GM15510 (cell line): ENCODE results near the gene TULP3.

Experiments
- POLR2A ChIP-seq: IDR thresholded peaks from 3 replicates; pipeline ENCODE4 v1.6.1; 2011; ENCODE audit warnings: borderline replicate concordance; ENCODE audit not compliant: insufficient read length; ENCODE audit errors: extremely low read depth

The TULP3 gene

DNA sequence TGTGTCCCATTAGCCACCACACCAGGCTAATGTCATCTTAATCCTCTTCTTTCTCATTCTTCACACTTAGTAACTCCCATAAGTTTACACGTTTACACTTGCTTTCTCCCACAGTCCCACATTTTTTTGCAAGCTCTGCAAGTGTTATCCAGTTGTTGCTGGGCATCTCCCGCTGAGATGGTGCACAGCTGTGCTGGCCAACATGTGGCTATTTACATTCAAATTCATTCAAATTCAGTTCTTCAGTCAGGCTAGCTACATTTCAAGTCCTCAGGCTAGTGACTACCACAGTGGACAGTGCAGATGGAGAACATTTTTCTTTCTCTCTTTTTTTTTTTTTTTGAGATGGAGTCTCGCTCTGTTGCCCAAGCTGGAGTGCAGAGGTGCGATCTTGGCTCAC is 58.7 kb downstream of the TULP3 start:
- no peak for TF ChIP-seq POLR2A

DNA sequence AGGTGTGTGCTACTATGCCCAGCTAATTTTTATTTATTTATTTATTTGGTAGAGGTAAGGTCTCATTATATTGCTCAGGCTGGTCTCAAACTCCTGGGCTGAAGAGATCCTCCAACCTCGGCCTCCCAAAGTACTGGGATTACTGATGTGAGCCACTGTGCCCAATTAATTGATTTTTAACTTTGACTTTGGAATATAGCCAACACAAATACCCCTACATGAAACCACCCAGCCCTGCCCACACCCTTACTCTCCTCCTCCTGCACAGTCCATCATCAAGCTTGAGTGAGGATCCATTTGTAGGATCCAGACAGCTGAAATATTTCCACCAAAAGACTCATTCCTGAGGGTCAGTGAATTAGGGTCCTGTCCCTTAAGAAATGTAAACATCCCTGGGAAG is 65.2 kb downstream of the TULP3 start:
- TF ChIP-seq POLR2A: no peak

DNA sequence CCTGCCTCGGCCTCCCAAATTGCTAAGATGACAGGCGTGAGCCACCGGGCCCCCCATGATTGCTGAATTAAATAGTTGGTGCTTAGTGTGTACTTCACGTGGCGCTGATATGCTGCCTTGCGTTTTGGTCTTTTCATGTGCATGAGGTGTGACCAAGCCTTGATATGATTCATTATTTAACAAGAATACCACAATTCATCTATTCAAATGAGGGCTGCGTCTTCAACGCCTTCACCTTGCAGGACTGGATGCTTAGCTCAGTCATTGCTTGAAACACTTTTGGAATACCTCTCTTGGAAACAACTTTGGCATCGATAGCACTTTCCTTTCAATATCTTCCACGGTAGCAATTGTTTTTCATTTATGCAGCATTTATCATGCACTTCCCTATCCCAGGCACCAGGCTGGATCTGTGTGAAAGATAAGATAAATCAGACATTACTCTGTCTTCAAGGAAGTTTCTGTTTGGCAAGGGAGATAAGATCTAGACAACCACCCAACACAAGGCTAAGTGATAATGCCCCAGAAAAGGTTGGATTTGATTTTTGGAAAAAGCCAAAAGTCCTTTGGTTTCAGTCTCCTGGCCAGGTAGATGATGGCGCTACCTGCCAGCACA is 67.2 kb downstream of the TULP3 start:
- no peak for TF ChIP-seq POLR2A

DNA sequence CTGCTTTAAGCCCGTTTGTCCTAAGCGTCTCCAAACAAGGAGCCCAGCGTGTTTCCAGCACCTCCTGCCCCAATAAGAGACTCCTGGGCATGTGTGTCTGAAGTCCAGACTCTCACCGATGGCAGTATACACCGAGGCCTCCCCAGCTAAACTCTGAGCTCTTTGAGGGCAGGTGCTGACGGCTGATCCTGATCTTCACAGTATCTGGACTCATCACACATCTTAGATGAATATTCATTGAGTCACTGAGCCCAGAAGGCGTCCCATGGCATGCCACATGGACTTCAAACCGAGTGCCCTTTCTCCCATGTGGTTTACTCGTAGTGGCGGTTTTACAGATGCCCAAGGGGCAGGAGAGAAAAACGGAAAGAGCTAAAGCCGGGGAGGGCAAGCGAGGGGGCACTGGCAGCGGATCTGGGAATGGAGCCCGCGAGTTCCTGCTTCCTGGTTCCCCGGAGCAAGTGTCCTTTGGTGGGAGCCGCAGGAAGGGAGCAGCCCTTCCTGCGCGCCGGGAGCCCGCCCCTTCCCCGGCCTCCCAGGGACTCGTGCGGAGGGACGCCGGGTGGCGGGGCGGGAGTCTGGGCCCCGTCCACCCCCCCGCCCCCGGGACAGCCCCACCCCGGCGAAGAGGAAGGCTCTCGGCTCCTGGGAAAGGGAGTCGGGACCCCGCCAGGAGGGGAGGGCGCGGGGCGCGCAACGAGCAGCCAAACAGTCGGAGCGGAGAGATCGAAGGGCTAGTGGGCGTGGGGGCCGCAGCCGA is 67.9 kb downstream of the TULP3 start:
- no peak for TF ChIP-seq POLR2A

DNA sequence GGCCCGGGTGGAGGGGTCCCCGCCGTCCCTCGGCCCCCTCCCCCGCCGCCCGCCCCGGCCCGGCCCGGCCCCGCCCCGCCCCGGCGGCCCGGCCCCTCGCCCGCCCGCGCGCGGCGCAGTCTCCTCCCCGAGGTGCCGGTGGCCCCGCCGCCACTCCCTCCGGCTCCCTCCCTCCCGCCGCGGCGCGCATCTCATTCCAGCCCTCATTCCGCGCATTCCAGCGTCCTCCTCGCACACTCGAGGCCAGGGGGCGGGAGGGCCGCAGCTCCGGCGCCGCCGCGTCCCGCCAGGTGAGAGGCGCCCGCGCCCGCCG is 68.5 kb downstream of the TULP3 start, which contains the start of gene TEAD4:
Gene TEAD4, plus strand, starts transcription at position 206 of the 313 bp plus-strand sequence.
- TF ChIP-seq POLR2A: no peak

GRCh38 chr12:2959505-2960389 is 69.1 kb downstream of the TULP3 start:
- no peak for TF ChIP-seq POLR2A

DNA sequence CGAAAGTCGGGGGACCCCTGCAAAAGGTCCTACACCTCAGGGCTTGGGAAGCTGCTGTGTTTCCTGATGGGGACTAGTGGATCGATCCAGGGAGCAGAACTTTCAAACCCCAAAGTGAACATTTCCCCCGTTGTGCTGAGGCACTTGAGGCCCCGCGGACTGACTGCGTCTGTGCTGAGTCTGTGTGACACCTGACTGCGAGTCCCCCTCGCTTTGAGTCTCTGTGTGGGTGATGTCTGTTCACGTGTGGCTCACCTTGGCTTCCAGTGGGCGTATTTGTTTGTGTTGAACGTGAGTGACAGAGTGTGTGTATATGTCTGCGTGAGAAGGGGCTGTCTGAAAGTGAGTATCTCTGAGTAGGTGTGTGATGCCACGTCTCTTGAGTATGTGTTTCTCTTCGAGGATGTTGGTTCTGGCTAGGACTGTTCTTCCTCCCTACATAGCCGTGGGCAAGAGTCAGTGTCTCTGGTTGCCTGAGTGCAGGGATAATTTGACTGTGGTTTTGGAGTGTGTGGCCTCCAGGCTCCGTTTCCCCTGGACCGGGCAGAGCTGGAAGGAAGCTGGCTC is 69.8 kb downstream of the TULP3 start:
- TF ChIP-seq POLR2A: no peak

- TF ChIP-seq POLR2A: no peak
Measured at GRCh38 chr12:2960996-2961616, 70.4 kb downstream of the TULP3 start.

DNA sequence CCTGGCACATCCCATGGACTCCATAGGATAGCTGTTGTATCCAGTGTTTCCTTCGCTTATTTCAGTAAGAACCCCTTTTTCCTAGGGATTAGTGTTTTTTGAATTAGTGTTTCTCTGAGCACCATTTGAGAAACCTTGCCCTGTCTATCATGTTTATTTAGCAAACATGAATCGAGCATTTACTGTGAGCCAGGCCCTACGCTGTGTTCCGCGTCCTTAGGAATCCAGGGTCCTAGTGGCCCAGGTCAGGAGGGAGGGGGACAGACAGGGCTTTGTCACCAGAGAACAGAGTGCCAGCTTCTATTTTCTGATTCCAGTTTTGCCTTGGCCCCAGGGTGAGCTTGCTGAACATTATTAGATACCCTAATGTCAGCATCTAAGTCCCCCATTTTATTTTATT is 71.0 kb downstream of the TULP3 start:
- TF ChIP-seq POLR2A: no peak

- TF ChIP-seq POLR2A: no peak
Measured at GRCh38 chr12:2963154-2963759, 72.6 kb downstream of the TULP3 start.

DNA sequence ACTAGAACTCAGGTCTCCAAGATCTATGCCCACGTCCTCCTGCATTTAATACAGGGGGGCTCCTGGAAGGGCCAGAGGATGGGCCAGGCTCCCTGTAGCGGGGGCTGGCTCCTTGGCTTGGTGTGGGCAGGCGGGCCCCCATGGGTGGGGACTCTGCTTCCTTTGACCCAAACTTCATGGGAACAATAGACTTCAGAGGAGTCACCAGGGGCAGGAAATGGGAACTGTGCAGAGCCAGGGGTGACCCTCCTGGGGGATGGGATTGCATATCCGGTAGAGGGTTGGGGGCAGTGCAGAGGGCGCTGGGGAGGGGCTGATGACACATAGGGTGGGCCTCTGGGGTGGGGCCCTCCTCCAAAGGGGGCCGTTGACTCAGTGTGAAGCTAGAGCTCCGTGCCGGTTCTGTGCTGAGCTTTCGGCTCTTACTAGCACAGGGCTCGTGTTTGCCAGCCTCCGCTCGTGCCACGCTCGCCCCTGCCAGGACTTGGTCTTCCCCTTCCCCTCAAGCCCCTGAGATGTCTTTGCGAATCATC is 73.1 kb downstream of the TULP3 start:
- TF ChIP-seq POLR2A: no peak

- no peak for TF ChIP-seq POLR2A
Measured at GRCh38 chr12:2967651-2968050, 77.0 kb downstream of the TULP3 start.

GRCh38 chr12:2970744-2971143 is 80.1 kb downstream of the TULP3 start:
- TF ChIP-seq POLR2A: no peak

DNA sequence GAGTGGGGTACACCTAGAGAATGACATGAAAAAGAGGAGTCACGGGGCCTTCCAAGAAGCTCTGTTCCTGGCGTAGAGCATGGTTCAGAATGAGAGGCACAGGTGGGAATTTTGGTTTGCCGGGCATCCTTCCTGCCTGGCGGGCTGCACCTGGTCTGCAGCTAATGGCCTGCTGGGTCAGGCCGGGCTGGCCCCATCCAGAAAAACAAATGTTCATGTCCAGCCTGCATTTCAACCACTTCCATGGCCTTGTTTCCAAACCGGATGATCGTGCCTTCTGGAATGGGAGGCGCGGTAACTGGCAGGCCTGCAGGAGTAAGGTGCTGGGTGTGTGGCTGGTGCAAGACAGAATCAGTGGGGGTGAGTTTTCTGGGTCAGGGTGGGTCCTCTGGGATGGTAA is 82.9 kb downstream of the TULP3 start:
- no peak for TF ChIP-seq POLR2A
